ENCODE measurements around the gene HAO1.

Gene HAO1

GRCh38 chr20:7893014-7893730, 47.1 kb downstream of the HAO1 start:
- H2AFZ ChIP-seq (ENCODE audit: low read depth, low read length) = no peak overlapping the region
- no peaks in the 10 kb centered on the region for H3K79me1 ChIP-seq (replicated peaks; ENCODE audit: low read length, poor library complexity, severe bottlenecking)
- no peak for DNase-seq
- no peak overlapping the region for H2BK120ac ChIP-seq (ENCODE audit: low read depth, low read length)
- H4K91ac ChIP-seq (ENCODE audit: low read length) = no peak overlapping the region
- no peak overlapping the region for H2BK12ac ChIP-seq (ENCODE audit: low read length in 2 of 2)
- no peak overlapping the region for H3K18ac ChIP-seq (ENCODE audit: low read depth in 1 of 2, low read length in 2 of 2)
- H3K23ac ChIP-seq (ENCODE audit: low read length in 2 of 2) = no peak overlapping the region
- no peak overlapping the region for H3K4ac ChIP-seq (ENCODE audit: low read depth in 1 of 2, low read length in 2 of 2)
- H3K9me3 ChIP-seq (ENCODE audit: control insufficient read depth, low read length) = no peaks in the 10 kb centered on the region
- no peak overlapping the region for H2BK5ac ChIP-seq (ENCODE audit: low read depth, low read length, poor library complexity, severe bottlenecking)
- no peak overlapping the region for H3K27ac ChIP-seq (ENCODE audit: low read length, poor library complexity, severe bottlenecking)
- no peak overlapping the region for H3K4me3 ChIP-seq (ENCODE audit: insufficient read depth in 1 of 2, low read depth in 1 of 2, low read length in 2 of 2)
- H4K8ac ChIP-seq (ENCODE audit: low read length) = no peak overlapping the region
- 90% methylated on average over 7 of the region's 7 CpGs for WGBS
- H2AK5ac ChIP-seq (ENCODE audit: low read length, severe bottlenecking) = no peak overlapping the region
- H3K4me2 ChIP-seq (ENCODE audit: low read length, poor library complexity, severe bottlenecking) = no peak overlapping the region
- no peaks in the 10 kb centered on the region for H3K36me3 ChIP-seq (ENCODE audit: control insufficient read depth in 1 of 2, insufficient read depth in 2 of 2, low read depth in 1 of 2, low read length in 2 of 2)
- no peak overlapping the region for H3K9ac ChIP-seq (ENCODE audit: low read length)
- no peaks in the 10 kb centered on the region for H3K4me1 ChIP-seq (ENCODE audit: control insufficient read depth, insufficient read depth, low read depth, low read length)
- H2BK15ac ChIP-seq (ENCODE audit: low read depth, poor library complexity, severe bottlenecking) = no peak overlapping the region
- H3K27me3 ChIP-seq (ENCODE audit: control insufficient read depth in 1 of 2, insufficient read depth in 1 of 2, low read length in 2 of 2) = no peaks in the 10 kb centered on the region
- no peak overlapping the region for H3K14ac ChIP-seq (ENCODE audit: low read length in 2 of 2)

DNA sequence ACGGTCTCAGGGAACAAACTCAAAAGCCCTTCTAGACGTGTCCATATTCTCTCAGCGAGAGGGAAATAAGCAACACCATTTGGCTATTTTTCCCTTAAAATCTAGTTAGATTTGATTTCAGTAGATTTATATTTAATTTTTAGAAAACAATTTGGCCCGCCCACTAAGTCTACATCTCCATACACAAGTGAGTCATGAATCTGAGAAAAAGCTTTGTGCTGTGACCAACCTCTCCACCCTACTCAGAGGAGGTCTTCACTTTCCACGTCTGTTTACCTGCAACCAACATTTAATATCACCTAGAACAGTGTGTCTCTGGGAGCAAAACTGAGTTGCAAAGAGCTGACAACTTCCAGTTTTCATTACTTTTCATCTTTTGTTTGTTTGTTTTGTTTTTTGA, 48.6 kb downstream of the HAO1 start:
- Histone ChIP-seq H3K4me1 (ENCODE audit: control insufficient read depth, insufficient read depth, low read depth, low read length) (no peaks in the 10 kb centered on the region), H2AFZ (ENCODE audit: low read depth, low read length) (no peak overlapping the region), H3K27me3 (ENCODE audit: control insufficient read depth in 1 of 2, insufficient read depth in 1 of 2, low read length in 2 of 2) (no peaks in the 10 kb centered on the region), H4K8ac (ENCODE audit: low read length) (no peak overlapping the region), H3K9ac (ENCODE audit: low read length) (no peak overlapping the region), H3K36me3 (ENCODE audit: control insufficient read depth in 1 of 2, insufficient read depth in 2 of 2, low read depth in 1 of 2, low read length in 2 of 2) (no peaks in the 10 kb centered on the region), H3K23ac (ENCODE audit: low read length in 2 of 2) (no peak overlapping the region), H2BK15ac (ENCODE audit: low read depth, poor library complexity, severe bottlenecking) (no peak overlapping the region), H2BK120ac (ENCODE audit: low read depth, low read length) (no peak overlapping the region), H3K18ac (ENCODE audit: low read depth in 1 of 2, low read length in 2 of 2) (no peak overlapping the region), H2BK5ac (ENCODE audit: low read depth, low read length, poor library complexity, severe bottlenecking) (no peak overlapping the region), H3K14ac (ENCODE audit: low read length in 2 of 2) (no peak overlapping the region), H3K27ac (ENCODE audit: low read length, poor library complexity, severe bottlenecking) (no peak overlapping the region), H3K79me1 (replicated peaks; ENCODE audit: low read length, poor library complexity, severe bottlenecking) (no peaks in the 10 kb centered on the region), H3K4me2 (ENCODE audit: low read length, poor library complexity, severe bottlenecking) (no peak overlapping the region), H2BK12ac (ENCODE audit: low read length in 2 of 2) (no peak overlapping the region), H3K4me3 (ENCODE audit: insufficient read depth in 1 of 2, low read depth in 1 of 2, low read length in 2 of 2) (no peak overlapping the region), H2AK5ac (ENCODE audit: low read length, severe bottlenecking) (no peak overlapping the region), H4K91ac (ENCODE audit: low read length) (no peak overlapping the region), H3K9me3 (ENCODE audit: control insufficient read depth, low read length) (no peaks in the 10 kb centered on the region), H3K4ac (ENCODE audit: low read depth in 1 of 2, low read length in 2 of 2) (no peak overlapping the region)
- WGBS = 89% methylated on average over 4 of the region's 5 CpGs
- no peak for DNase-seq

DNA sequence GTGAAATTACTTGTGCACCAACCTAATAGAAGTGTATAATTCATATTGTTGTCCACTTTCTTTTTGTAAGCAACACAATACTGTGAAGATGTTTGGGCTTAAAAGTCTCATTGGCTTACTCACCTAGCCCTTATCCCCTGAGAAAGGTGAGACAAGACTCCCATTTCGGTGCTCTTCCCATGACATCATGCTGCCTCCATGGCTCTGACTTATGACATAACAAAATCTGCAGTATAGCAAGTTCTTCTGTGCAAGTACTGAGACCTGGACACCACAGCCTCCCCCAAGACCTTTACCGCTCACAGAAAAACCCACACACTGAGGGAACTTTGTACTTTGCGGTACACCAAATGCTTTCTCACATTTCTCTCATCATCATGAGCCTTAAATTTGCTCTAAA, 50.5 kb downstream of the HAO1 start:
- H3K4me1 ChIP-seq (ENCODE audit: control insufficient read depth, insufficient read depth, low read depth, low read length) = no peaks in the 10 kb centered on the region
- H3K9ac ChIP-seq (ENCODE audit: low read length) = no peak overlapping the region
- no peaks in the 10 kb centered on the region for H3K27me3 ChIP-seq (ENCODE audit: control insufficient read depth in 1 of 2, insufficient read depth in 1 of 2, low read length in 2 of 2)
- H2AK5ac ChIP-seq (ENCODE audit: low read length, severe bottlenecking) = no peak overlapping the region
- no peak overlapping the region for H3K27ac ChIP-seq (ENCODE audit: low read length, poor library complexity, severe bottlenecking)
- no peak overlapping the region for H3K4ac ChIP-seq (ENCODE audit: low read depth in 1 of 2, low read length in 2 of 2)
- H3K4me2 ChIP-seq (ENCODE audit: low read length, poor library complexity, severe bottlenecking) = no peak overlapping the region
- no peak overlapping the region for H3K18ac ChIP-seq (ENCODE audit: low read depth in 1 of 2, low read length in 2 of 2)
- H2BK120ac ChIP-seq (ENCODE audit: low read depth, low read length) = no peak overlapping the region
- H2BK12ac ChIP-seq (ENCODE audit: low read length in 2 of 2) = no peak overlapping the region
- H3K4me3 ChIP-seq (ENCODE audit: insufficient read depth in 1 of 2, low read depth in 1 of 2, low read length in 2 of 2) = no peak overlapping the region
- H3K79me1 ChIP-seq (replicated peaks; ENCODE audit: low read length, poor library complexity, severe bottlenecking) = no peaks in the 10 kb centered on the region
- no peak overlapping the region for H2BK15ac ChIP-seq (ENCODE audit: low read depth, poor library complexity, severe bottlenecking)
- no peak overlapping the region for H3K23ac ChIP-seq (ENCODE audit: low read length in 2 of 2)
- no peak overlapping the region for H3K14ac ChIP-seq (ENCODE audit: low read length in 2 of 2)
- H4K91ac ChIP-seq (ENCODE audit: low read length) = no peak overlapping the region
- H2BK5ac ChIP-seq (ENCODE audit: low read depth, low read length, poor library complexity, severe bottlenecking) = no peak overlapping the region
- no peaks in the 10 kb centered on the region for H3K9me3 ChIP-seq (ENCODE audit: control insufficient read depth, low read length)
- 83% methylated on average over 3 of the region's 3 CpGs for WGBS
- H3K36me3 ChIP-seq (ENCODE audit: control insufficient read depth in 1 of 2, insufficient read depth in 2 of 2, low read depth in 1 of 2, low read length in 2 of 2) = no peaks in the 10 kb centered on the region
- H2AFZ ChIP-seq (ENCODE audit: low read depth, low read length) = no peak overlapping the region
- H4K8ac ChIP-seq (ENCODE audit: low read length) = no peak overlapping the region
- DNase-seq = no peak

DNA sequence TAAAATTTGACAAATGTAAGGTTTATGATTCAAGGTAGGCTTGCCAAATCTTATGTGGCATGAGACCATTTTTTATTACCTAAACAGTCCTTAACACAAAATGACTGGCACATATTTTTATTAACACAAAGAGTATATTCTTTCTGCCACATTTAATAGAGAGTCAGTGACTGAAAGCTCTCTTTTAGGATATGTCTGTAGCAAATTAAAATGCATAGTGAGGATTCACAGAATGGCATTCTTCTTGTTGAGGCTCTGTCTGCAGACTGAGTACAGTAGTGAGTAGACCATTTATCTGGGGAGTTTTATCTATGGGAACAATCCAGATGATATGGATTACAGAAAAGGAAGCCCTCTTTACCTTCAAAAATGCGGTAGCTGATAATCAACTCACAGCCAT, 56.5 kb downstream of the HAO1 start:
- Histone ChIP-seq H3K18ac (ENCODE audit: low read depth in 1 of 2, low read length in 2 of 2) (no peak overlapping the region), H2BK5ac (ENCODE audit: low read depth, low read length, poor library complexity, severe bottlenecking) (no peak overlapping the region)

More for the DNA sequence above, 56.5 kb downstream of the HAO1 start:
- no peak overlapping the region for H3K4me3 ChIP-seq (ENCODE audit: insufficient read depth in 1 of 2, low read depth in 1 of 2, low read length in 2 of 2)
- H3K27ac ChIP-seq (ENCODE audit: low read length, poor library complexity, severe bottlenecking) = no peak overlapping the region
- H3K27me3 ChIP-seq (ENCODE audit: control insufficient read depth in 1 of 2, insufficient read depth in 1 of 2, low read length in 2 of 2) = no peaks in the 10 kb centered on the region
- no peak overlapping the region for H3K4ac ChIP-seq (ENCODE audit: low read depth in 1 of 2, low read length in 2 of 2)
- no peak overlapping the region for H2AFZ ChIP-seq (ENCODE audit: low read depth, low read length)
- no CpG with 5 or more reads among the region's 1 CpG for WGBS
- H2AK5ac ChIP-seq (ENCODE audit: low read length, severe bottlenecking) = no peak overlapping the region
- no peak overlapping the region for H2BK12ac ChIP-seq (ENCODE audit: low read length in 2 of 2)
- no peak overlapping the region for H3K14ac ChIP-seq (ENCODE audit: low read length in 2 of 2)
- H4K8ac ChIP-seq (ENCODE audit: low read length) = no peak overlapping the region
- H2BK120ac ChIP-seq (ENCODE audit: low read depth, low read length) = no peak overlapping the region
- no peak overlapping the region for H4K91ac ChIP-seq (ENCODE audit: low read length)
- no peak overlapping the region for H3K4me2 ChIP-seq (ENCODE audit: low read length, poor library complexity, severe bottlenecking)
- H3K9me3 ChIP-seq (ENCODE audit: control insufficient read depth, low read length) = no peaks in the 10 kb centered on the region
- no peaks in the 10 kb centered on the region for H3K79me1 ChIP-seq (replicated peaks; ENCODE audit: low read length, poor library complexity, severe bottlenecking)
- no peak overlapping the region for H3K9ac ChIP-seq (ENCODE audit: low read length)
- no peak overlapping the region for H2BK15ac ChIP-seq (ENCODE audit: low read depth, poor library complexity, severe bottlenecking)
- no peaks in the 10 kb centered on the region for H3K4me1 ChIP-seq (ENCODE audit: control insufficient read depth, insufficient read depth, low read depth, low read length)
- H3K36me3 ChIP-seq (ENCODE audit: control insufficient read depth in 1 of 2, insufficient read depth in 2 of 2, low read depth in 1 of 2, low read length in 2 of 2) = no peaks in the 10 kb centered on the region
- H3K23ac ChIP-seq (ENCODE audit: low read length in 2 of 2) = no peak overlapping the region
- no peak for DNase-seq
